Brain microvascular endothelial cell (primary cell): ENCODE data around the gene TAPBPL.

ENCODE experiments used
- DNase-seq: peaks from one replicate; pipeline ENCODE4 v3.0.0-alpha.2; 2020
- H3K27ac ChIP-seq: fragments of 250-450 bp; sonication (Bioruptor Pico); 2 replicates; pipeline ENCODE4 v1.5.1; 2020; ENCODE audit warnings: mild to moderate bottlenecking, moderate library complexity
- H3K27me3 ChIP-seq: fragments of 250-450 bp; sonication (Bioruptor Pico); replicated peaks from 2 replicates; pipeline ENCODE4 v1.5.1; 2020; ENCODE audit warnings: mild to moderate bottlenecking
- H3K36me3 ChIP-seq: fragments of 250-450 bp; sonication (Bioruptor Pico); replicated peaks from 2 replicates; pipeline ENCODE4 v1.5.1; 2020; ENCODE audit warnings: mild to moderate bottlenecking
- H3K4me3 ChIP-seq: 2 replicates; pipeline ENCODE4 v1.5.1; 2011; ENCODE audit warnings: low read depth, mild to moderate bottlenecking, control low read depth, low read length, moderate library complexity
- in situ Hi-C: cut with HindIII; loops from 2 replicates; pipeline ENCODE4 v1.10.0; 2017; ENCODE audit warnings: low sequenced_read_pairs, low pct_ligation_motif_present
- TF ChIP-seq, protein P1 (sequence below): IDR thresholded peaks from 2 replicates; pipeline ENCODE4 v1.5.1; 2011; ENCODE audit warnings: low read depth, mild to moderate bottlenecking, moderate library complexity, low read length, control low read depth, inconsistent platforms; ENCODE audit errors: missing control alignments

TAPBPL gene

DNA sequence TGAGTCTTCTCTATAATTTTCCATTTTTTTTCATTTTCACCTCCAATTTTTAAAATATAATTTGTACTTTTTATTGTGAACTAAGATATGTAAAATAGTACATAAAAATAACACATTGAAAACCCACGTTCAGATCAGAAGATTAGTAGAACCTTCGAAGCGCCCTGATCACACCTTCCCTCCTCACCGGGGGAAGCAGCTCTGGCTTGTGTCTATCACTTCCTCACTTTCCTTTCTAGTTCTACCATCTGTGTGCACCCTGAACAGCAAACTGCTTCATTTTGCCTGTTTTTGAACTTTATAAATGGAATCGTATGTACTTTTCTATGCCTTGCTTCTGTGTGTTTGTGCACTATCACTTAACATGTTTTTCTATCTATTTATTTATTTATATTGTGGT is 18.9 kb upstream of the TAPBPL start:
- in situ Hi-C loops: no loop called here
- no peak overlapping the region for H3K27ac ChIP-seq
- no peaks in the 10 kb centered on the region for H3K27me3 ChIP-seq
- no peak for DNase-seq
- H3K4me3 ChIP-seq: no peak overlapping the region
- TF ChIP-seq, protein P1, sequence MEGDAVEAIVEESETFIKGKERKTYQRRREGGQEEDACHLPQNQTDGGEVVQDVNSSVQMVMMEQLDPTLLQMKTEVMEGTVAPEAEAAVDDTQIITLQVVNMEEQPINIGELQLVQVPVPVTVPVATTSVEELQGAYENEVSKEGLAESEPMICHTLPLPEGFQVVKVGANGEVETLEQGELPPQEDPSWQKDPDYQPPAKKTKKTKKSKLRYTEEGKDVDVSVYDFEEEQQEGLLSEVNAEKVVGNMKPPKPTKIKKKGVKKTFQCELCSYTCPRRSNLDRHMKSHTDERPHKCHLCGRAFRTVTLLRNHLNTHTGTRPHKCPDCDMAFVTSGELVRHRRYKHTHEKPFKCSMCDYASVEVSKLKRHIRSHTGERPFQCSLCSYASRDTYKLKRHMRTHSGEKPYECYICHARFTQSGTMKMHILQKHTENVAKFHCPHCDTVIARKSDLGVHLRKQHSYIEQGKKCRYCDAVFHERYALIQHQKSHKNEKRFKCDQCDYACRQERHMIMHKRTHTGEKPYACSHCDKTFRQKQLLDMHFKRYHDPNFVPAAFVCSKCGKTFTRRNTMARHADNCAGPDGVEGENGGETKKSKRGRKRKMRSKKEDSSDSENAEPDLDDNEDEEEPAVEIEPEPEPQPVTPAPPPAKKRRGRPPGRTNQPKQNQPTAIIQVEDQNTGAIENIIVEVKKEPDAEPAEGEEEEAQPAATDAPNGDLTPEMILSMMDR: no peak
- H3K36me3 ChIP-seq: no peaks in the 10 kb centered on the region

DNA sequence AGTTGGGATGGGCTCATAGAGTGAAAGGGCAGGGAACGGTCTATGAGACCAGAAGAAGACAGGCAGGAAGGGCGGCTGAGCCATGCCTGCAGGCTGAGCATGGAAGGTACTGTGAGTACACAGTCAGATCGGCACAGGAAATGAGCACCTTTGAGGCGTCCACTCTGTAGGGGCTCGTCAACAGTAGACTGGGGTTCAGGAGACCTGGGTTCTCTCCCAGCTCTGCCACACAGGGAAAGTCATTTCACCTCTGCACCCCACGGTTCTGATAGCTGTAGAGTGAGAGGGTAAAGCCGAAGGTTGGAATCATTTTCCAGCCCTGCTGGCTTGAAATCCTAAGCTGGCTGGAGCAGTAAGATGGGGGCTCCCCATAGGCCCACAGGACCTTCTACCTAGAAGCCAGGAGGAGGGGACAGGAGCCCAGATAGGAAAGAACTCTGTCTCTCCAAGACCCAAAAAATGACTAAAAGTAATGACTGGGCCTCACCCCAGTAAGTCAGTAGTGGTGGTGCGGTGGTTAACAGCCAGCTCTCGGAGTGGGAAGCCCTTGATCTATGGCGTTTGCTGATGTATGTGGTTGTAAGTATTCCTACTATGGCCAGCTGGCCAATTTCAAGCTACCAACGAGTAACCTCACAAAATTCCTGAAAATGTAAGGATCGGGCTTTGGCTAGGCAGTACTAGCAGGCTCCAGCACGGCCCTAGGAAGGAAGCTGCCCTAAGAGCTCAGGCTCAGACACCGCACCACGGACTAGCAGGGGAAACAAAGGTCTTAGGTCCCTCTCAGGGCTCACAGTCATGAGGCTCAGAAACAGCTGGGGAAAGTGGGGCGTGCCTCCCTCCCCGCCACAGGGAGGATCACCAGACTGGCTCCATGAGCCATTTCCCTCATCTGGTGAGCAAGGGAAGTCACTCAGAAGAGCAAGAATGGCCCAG is 17.4 kb upstream of the TAPBPL start:
- H3K27me3 ChIP-seq: no peaks in the 10 kb centered on the region
- TF ChIP-seq, protein P1: no peak
- no peak overlapping the region for H3K4me3 ChIP-seq
- DNase-seq: no peak
- in situ Hi-C loops: no loop called here
- H3K36me3 ChIP-seq: no peaks in the 10 kb centered on the region
- no peak overlapping the region for H3K27ac ChIP-seq

DNA sequence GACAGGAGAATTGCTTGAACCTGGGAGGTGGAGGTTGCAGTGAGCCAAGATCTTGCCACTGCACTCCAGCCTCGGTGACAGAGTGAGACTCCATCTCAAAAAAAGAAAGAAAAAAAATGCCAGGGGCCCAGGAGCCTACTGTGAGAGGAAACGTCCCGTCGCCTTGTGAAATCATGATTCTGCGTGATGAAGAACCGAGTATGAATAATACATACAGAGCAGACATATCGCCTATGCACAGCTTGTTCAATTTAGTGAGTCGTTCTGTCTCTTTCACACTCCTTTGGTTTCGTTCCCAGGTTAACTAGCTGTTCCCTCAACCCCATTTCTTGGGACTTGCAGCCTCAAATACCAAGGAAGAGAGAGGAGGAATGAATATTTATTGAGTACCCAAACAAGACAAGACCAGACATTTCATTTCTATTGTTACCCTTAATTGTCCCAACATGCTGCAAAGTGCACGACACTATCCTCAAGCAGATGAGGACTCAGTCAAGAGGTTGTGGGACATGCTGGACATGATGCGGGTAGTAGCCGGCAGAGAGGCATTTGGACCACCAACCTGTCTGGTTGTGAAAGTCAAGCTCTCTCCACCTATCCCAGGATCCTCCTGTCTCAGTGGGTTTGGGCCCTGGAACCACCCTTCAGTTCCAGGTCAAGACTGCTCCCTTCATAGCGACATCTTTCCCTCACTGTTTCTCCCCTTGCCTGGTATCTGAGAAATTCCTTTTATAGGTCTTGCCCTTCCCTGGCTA is 15.7 kb upstream of the TAPBPL start:
- no peaks in the 10 kb centered on the region for H3K27me3 ChIP-seq
- in situ Hi-C loops: no loop called here
- TF ChIP-seq, protein P1: no peak
- H3K4me3 ChIP-seq: no peak overlapping the region
- DNase-seq: no peak
- no peaks in the 10 kb centered on the region for H3K36me3 ChIP-seq
- H3K27ac ChIP-seq: no peak overlapping the region

DNA sequence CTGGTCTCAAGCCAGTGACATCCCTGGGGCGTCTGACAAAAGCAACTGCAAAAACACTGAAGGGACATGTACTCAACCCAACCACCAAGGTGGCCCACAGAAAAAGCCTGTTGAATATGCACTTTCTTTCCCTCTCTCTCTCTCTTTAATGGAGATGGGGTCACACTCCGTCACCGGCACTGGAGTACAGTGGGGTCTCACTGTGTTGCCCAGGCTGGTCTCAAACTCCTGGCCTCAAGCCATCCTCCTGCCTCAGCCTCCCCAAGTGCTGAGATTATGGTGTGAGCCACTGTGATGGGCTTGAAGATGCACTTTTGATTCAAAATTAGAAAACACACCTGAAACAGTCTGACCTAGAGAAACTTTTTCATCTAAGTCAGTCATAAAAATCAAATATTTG is 14.3 kb upstream of the TAPBPL start:
- H3K27ac ChIP-seq: no peak overlapping the region
- H3K4me3 ChIP-seq: no peak overlapping the region
- DNase-seq: no peak
- TF ChIP-seq, protein P1: no peak
- H3K36me3 ChIP-seq: no peaks in the 10 kb centered on the region
- no peaks in the 10 kb centered on the region for H3K27me3 ChIP-seq
- in situ Hi-C loops: no loop called here

DNA sequence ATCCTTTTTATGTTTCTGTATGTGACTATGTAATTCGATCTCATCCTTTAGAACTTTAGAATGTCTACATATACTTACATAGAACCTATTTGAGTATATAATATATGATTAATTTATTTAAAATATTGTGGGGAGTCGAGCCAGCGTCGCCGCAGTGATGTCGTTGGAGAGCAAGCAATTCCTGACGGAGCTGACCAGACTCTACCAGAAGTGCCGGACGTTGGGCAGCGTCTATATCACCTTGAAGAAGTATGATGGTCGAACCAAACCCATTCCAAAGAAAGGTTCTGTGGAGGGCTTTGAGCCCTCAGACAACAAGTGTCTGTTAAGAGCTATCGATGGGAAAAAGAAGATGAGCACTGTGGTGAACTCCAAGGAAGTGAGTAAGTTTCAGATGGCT is 13.5 kb upstream of the TAPBPL start:
- in situ Hi-C loops: no loop called here
- Histone ChIP-seq H3K27me3 (no peaks in the 10 kb centered on the region), H3K36me3 (no peaks in the 10 kb centered on the region), H3K27ac (no peak overlapping the region), H3K4me3 (no peak overlapping the region)
- DNase-seq: no peak
- TF ChIP-seq, protein P1: no peak
